SU-DHL-6 (cell line): ENCODE measurements around the gene TREX2.

Source experiments
- H2AFZ ChIP-seq: fragments of 200-600 bp; sonication (generic); 2 replicates; pipeline ENCODE4 v1.6.1; 2014; ENCODE audit warnings: low read depth, mild to moderate bottlenecking, moderate library complexity, mixed read lengths, antibody characterized with exemption, low read length; ENCODE audit not compliant: severe bottlenecking
- H3F3A ChIP-seq: fragments of 200-600 bp; shearing (Covaris generic); 2 replicates; pipeline ENCODE4 v1.6.0; 2016; ENCODE audit warnings: antibody characterized with exemption, mild to moderate bottlenecking; ENCODE audit not compliant: insufficient read depth
- H3K27ac ChIP-seq: fragments of 200-600 bp; sonication (generic); 2 replicates; pipeline ENCODE4 v1.5.1; 2016; ENCODE audit warnings: low read depth, mild to moderate bottlenecking, low read length, moderate library complexity, mixed read lengths
- H3K27me3 ChIP-seq: fragments of 200-600 bp; sonication (generic), shearing (Covaris generic); 2 replicates; pipeline ENCODE4 v1.6.0; 2014; ENCODE audit warnings: mild to moderate bottlenecking, low read length
- H3K36me3 ChIP-seq: fragments of 200-600 bp; sonication (generic); 2 replicates; pipeline ENCODE4 v1.6.1; 2014; ENCODE audit warnings: mild to moderate bottlenecking, low read length, mixed read lengths
- H3K4me2 ChIP-seq: fragments of 300-600, 200-600 bp; shearing (Covaris generic), sonication (generic); 2 replicates; pipeline ENCODE4 v1.6.0; 2014; ENCODE audit warnings: low read length, low read depth, mild to moderate bottlenecking; ENCODE audit not compliant: poor library complexity, severe bottlenecking
- H3K4me3 ChIP-seq: fragments of 200-600 bp; sonication (generic); 2 replicates; pipeline ENCODE4 v1.5.1; 2014; ENCODE audit warnings: antibody characterized with exemption, low read length, mild to moderate bottlenecking, mixed read lengths; ENCODE audit not compliant: insufficient read depth, poor library complexity, severe bottlenecking
- H3K79me2 ChIP-seq: fragments of 200-600 bp; sonication (generic); 2 replicates; pipeline ENCODE4 v1.6.1; 2014; ENCODE audit warnings: mild to moderate bottlenecking, low read length, moderate library complexity; ENCODE audit not compliant: insufficient read depth
- H3K9ac ChIP-seq: fragments of 200-600 bp; sonication (generic); 2 replicates; pipeline ENCODE4 v1.7.0; 2014; ENCODE audit warnings: mild to moderate bottlenecking, low read length
- H3K9me2 ChIP-seq: fragments of 200-600 bp; sonication (generic); replicated peaks from 2 replicates; pipeline ENCODE4 v1.6.1; 2014; ENCODE audit warnings: low read length; ENCODE audit not compliant: insufficient read depth
- H3K9me3 ChIP-seq: fragments of 200-600 bp; sonication (generic); 2 replicates; pipeline ENCODE4 v1.6.1; 2014; ENCODE audit warnings: low read length, mixed read lengths; ENCODE audit not compliant: insufficient read depth
- H4K20me1 ChIP-seq: fragments of 200-600 bp; sonication (generic); 2 replicates; pipeline ENCODE4 v1.6.1; 2014; ENCODE audit warnings: low read depth, mild to moderate bottlenecking, antibody characterized with exemption, low read length, moderate library complexity, mixed read lengths
- EZH2phosphoT487 ChIP-seq: fragments of 200-600 bp; sonication (generic), shearing (Covaris generic); conservative IDR thresholded peaks from 2 replicates; pipeline ENCODE4 v1.6.1; 2018; ENCODE audit warnings: mild to moderate bottlenecking, antibody characterized with exemption, low read length, moderate library complexity, mixed read lengths
- TF ChIP-seq, protein P1 (sequence below): fragments of 200-600 bp; sonication (generic); IDR thresholded peaks from one replicate; pipeline ENCODE4 v1.5.1; 2017; ENCODE audit warnings: antibody characterized with exemption, mild to moderate bottlenecking, low read length, moderate library complexity; ENCODE audit not compliant: insufficient read depth, poor library complexity, severe bottlenecking

The TREX2 gene

DNA sequence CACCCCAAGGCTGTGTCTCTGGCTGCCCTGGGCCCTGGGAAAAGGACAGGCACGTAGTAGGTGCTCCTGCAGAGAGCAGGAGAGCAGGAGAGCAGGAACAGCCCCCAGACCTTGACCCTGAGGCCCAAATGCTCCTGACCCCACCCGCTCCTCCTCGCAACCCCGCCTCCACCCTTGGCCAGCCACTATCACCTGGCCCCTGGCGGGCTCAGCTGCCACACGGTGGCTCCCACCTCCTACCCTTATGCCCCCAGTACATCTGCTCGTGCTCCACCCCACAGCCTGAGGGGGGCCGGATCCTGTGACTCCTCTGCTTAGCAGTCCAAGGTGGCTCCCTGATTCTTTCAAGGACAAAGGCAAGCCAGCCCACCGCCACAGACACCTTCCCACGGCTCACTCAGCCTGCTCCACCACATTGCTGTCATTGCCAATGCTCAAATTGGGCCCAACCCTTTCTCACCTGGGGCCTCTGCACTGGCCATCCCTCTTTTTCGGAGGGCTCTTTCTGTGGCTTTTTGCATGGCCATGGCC lies 30.0 kb upstream of the TREX2 start:
- no peak overlapping the region for H3K27ac ChIP-seq
- H3K27me3 ChIP-seq = no peaks in the 10 kb centered on the region
- no peaks in the 10 kb centered on the region for H3K36me3 ChIP-seq
- H3K9ac ChIP-seq = no peak overlapping the region
- no peaks in the 10 kb centered on the region for H3K79me2 ChIP-seq
- no peaks in the 10 kb centered on the region for H3F3A ChIP-seq
- no peak overlapping the region for H3K4me3 ChIP-seq
- no peaks in the 10 kb centered on the region for H3K9me2 ChIP-seq
- H3K9me3 ChIP-seq = no peaks in the 10 kb centered on the region
- H2AFZ ChIP-seq = no peak overlapping the region
- TF ChIP-seq, protein P1, sequence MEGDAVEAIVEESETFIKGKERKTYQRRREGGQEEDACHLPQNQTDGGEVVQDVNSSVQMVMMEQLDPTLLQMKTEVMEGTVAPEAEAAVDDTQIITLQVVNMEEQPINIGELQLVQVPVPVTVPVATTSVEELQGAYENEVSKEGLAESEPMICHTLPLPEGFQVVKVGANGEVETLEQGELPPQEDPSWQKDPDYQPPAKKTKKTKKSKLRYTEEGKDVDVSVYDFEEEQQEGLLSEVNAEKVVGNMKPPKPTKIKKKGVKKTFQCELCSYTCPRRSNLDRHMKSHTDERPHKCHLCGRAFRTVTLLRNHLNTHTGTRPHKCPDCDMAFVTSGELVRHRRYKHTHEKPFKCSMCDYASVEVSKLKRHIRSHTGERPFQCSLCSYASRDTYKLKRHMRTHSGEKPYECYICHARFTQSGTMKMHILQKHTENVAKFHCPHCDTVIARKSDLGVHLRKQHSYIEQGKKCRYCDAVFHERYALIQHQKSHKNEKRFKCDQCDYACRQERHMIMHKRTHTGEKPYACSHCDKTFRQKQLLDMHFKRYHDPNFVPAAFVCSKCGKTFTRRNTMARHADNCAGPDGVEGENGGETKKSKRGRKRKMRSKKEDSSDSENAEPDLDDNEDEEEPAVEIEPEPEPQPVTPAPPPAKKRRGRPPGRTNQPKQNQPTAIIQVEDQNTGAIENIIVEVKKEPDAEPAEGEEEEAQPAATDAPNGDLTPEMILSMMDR = no peak
- no peak for TF ChIP-seq EZH2phosphoT487
- no peak overlapping the region for H3K4me2 ChIP-seq
- no peaks in the 10 kb centered on the region for H4K20me1 ChIP-seq

DNA sequence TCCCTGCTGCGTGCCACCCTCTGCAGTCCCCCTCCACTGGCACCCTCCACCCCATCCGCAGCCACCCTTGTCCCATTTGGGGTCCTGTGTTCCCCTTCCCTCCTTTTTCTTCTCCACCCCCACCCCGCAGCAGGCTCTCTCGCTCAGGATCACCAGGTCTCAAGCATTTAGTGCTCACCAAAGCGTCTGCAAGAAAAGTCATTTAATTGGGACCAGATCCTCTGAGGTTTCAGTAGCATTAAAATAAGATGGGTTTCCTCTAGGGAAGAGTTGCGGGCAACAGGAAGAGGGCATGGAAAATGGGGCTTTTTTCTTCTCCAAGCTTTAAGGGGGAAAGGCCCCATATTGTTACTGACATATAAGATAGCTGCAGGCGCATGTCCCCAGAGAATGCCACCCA lies 29.4 kb upstream of the TREX2 start:
- no peaks in the 10 kb centered on the region for H3K79me2 ChIP-seq
- no peak overlapping the region for H2AFZ ChIP-seq
- no peaks in the 10 kb centered on the region for H3K36me3 ChIP-seq
- H3F3A ChIP-seq = no peaks in the 10 kb centered on the region
- TF ChIP-seq, protein P1 = no peak
- TF ChIP-seq EZH2phosphoT487 = no peak
- no peak overlapping the region for H3K4me2 ChIP-seq
- H3K27ac ChIP-seq = no peak overlapping the region
- no peak overlapping the region for H3K4me3 ChIP-seq
- H3K9ac ChIP-seq = no peak overlapping the region
- no peaks in the 10 kb centered on the region for H4K20me1 ChIP-seq
- no peaks in the 10 kb centered on the region for H3K9me3 ChIP-seq
- H3K9me2 ChIP-seq = no peaks in the 10 kb centered on the region
- no peaks in the 10 kb centered on the region for H3K27me3 ChIP-seq

DNA sequence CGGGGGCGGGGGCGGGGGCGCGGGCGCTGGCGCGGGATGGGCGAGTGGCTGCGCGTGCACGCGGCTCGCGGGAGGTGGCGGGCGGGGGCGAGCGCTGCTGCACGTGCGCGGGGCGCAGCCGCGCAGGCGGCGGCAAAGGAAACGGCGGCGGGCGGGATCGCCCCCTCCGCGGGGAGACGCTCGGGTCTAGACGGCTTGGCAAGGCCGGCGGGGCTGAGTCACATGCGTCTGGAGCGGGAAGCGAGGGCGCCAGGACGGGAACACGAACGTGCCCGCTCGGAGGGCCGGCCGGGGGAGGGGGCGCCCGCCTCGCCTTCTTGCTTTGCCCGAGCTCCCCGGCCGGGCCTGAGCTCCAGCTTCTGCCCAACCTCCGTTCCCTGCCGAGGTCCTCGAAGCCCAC lies 28.9 kb upstream of the TREX2 start:
- Histone ChIP-seq H3K27ac (no peak overlapping the region), H3K79me2 (peaks cover 4% of the 10 kb centered on the region), H3K27me3 (no peaks in the 10 kb centered on the region), H3K36me3 (no peaks in the 10 kb centered on the region), H3K4me3 (no peak overlapping the region), H3K9me2 (no peaks in the 10 kb centered on the region), H3F3A (no peaks in the 10 kb centered on the region), H3K9ac (no peak overlapping the region), H3K9me3 (no peaks in the 10 kb centered on the region), H2AFZ (no peak overlapping the region), H3K4me2 (no peak overlapping the region), H4K20me1 (no peaks in the 10 kb centered on the region)
- TF ChIP-seq EZH2phosphoT487 = no peak

- no peak overlapping the region for H3K27ac ChIP-seq
- no peaks in the 10 kb centered on the region for H3K36me3 ChIP-seq
- no peak overlapping the region for H2AFZ ChIP-seq
- no peak overlapping the region for H3K9ac ChIP-seq
- peaks cover 7% of the 10 kb centered on the region for H3K79me2 ChIP-seq
- H3K9me2 ChIP-seq = no peaks in the 10 kb centered on the region
- H3K4me2 ChIP-seq = no peak overlapping the region
- no peak for TF ChIP-seq EZH2phosphoT487
- TF ChIP-seq, protein P1 = no peak
- H3K4me3 ChIP-seq = no peak overlapping the region
- H3K27me3 ChIP-seq = no peaks in the 10 kb centered on the region
- no peaks in the 10 kb centered on the region for H3F3A ChIP-seq
- H3K9me3 ChIP-seq = no peaks in the 10 kb centered on the region
- no peaks in the 10 kb centered on the region for H4K20me1 ChIP-seq
These were observed 28.4 kb upstream of the TREX2 start for GRCh38 chrX:153474266-153474665.
